ENCODE measurements around the gene BCL2L15. TPM values are rescaled to one million over a fixed set of nuclear protein-coding genes. Genes with fewer than 3 reads are reported as not detected.

The BCL2L15 gene
- total and polyA plus RNA-seq, 2 of the 8 experiments (the other 6 are each of a cell fraction or from before 2014, with no cell fraction given) = 0.32 to 0.36 TPM

- H3K23me2 ChIP-seq (ENCODE audit: low read depth, low read length) = no peaks in the 10 kb centered on the region
- CTCF ChIA-PET (ENCODE audit: partially characterized antibody) = interaction anchor here (0.6 to 0.8 kb wide), 2 partner anchors 82 to 162 kb away, joined by 3 read pairs; no protein-coding TSS in a partner anchor
Measured at GRCh38 chr1:113917400-113918082, 30.2 kb upstream of the BCL2L15 start.

More at GRCh38 chr1:113917400-113918082, 30.2 kb upstream of the BCL2L15 start:
- Histone ChIP-seq H2BK20ac (ENCODE audit: low read length) (no peak overlapping the region), H2AK5ac (ENCODE audit: low read depth, low read length) (no peak overlapping the region), H4K8ac (ENCODE audit: extremely low read depth, insufficient read depth, low read length) (no peak overlapping the region), H4K20me1 (replicated peaks in 1 of 2; ENCODE audit: control insufficient read depth in 1 of 2, insufficient read depth in 2 of 2, low read length in 2 of 2) (no peaks in the 10 kb centered on the region), H2BK12ac (ENCODE audit: low read depth, low read length) (no peak overlapping the region), H2BK15ac (ENCODE audit: low read length) (no peak overlapping the region), H4K91ac (replicated peaks; ENCODE audit: insufficient read length, low read length) (no peak overlapping the region), H3K23ac (ENCODE audit: insufficient read length) (no peak overlapping the region), H2BK5ac (ENCODE audit: low read depth, low read length) (no peak overlapping the region), H3K4me2 (ENCODE audit: insufficient read depth in 1 of 2, low read depth in 2 of 2, low read length in 2 of 2) (no peak overlapping the region), H3K79me2 (ENCODE audit: control insufficient read depth in 1 of 2, insufficient read depth in 2 of 2, low read length in 2 of 2) (no peaks in the 10 kb centered on the region), H4K5ac (ENCODE audit: insufficient read length, low read depth, low read length) (no peak overlapping the region), H3K9me3 (ENCODE audit: insufficient read depth in 2 of 2, low read depth in 1 of 2, low read length in 1 of 2) (no peaks in the 10 kb centered on the region), H2BK120ac (replicated peaks; ENCODE audit: low read depth, low read length) (no peak overlapping the region), H3K14ac (ENCODE audit: insufficient read length) (no peak overlapping the region), H3K18ac (ENCODE audit: extremely low read depth, low read length) (no peak overlapping the region), H3K36me3 (ENCODE audit: control insufficient read depth in 2 of 4, insufficient read depth in 4 of 4, low read length in 3 of 4) (no peaks in the 10 kb centered on the region; a peak in 2 of 8 replicates), H3K27ac (ENCODE audit: low read depth, low read length) (no peak overlapping the region), H3K4me3 (ENCODE audit: extremely low read depth in 1 of 4, insufficient read depth in 2 of 4, low read depth in 3 of 4, low read length in 4 of 4) (no peak overlapping the region), H3K79me1 (ENCODE audit: low read depth, low read length) (no peaks in the 10 kb centered on the region), H3K4me1 (replicated peaks in 1 of 4; ENCODE audit: control insufficient read depth in 3 of 4, insufficient read depth in 4 of 4, low read length in 3 of 4) (no peaks in the 10 kb centered on the region), H2AFZ (ENCODE audit: low read length) (no peak overlapping the region), H3K27me3 (replicated peaks in 1 of 4; ENCODE audit: control insufficient read depth in 3 of 4, extremely low read depth in 1 of 4, insufficient read depth in 3 of 4, low read length in 3 of 4) (no peaks in the 10 kb centered on the region), H3K4ac (replicated peaks; ENCODE audit: insufficient read length, low read depth, low read length) (no peak overlapping the region), H3K56ac (replicated peaks; ENCODE audit: insufficient read length, low read depth, low read length) (no peak overlapping the region), H3K9ac (replicated peaks in 1 of 4; ENCODE audit: extremely low read depth in 1 of 4, low read depth in 3 of 4, low read length in 3 of 4) (no peak overlapping the region)
- POLR2A ChIA-PET (ENCODE audit: partially characterized antibody) = interaction anchor here (1.4 kb wide), 1 partner anchor 11 kb away, joined by 4 read pairs; no protein-coding TSS in a partner anchor
- TF ChIP-seq SP4 (IDR thresholded peaks at IDR 0.05; ENCODE audit: low read length) = no peak
- no peak for TF ChIP-seq SP2 (IDR thresholded peaks at IDR 0.05; ENCODE audit: low read length)
- WGBS, 2 experiments (ENCODE audit: extremely low coverage in 1 of 2, insufficient coverage in 1 of 2, insufficient read length in 1 of 2, insufficient replicate concordance in 2 of 2, low coverage in 1 of 2, low lambda C conversion rate in 2 of 2, missing lambda C conversion rate in 1 of 2) = 76% methylated on average over 2 of the region's 2 CpGs; no CpG with 5 or more reads in 1 of the 2 experiments
- FAIRE-seq (no peak), DNase-seq (ENCODE audit: low read depth in 1 of 2, low spot score in 2 of 2) (no peak)
